GM12891 (cell line): ENCODE results near the gene SPATC1L.
"Not testable (repeated sequence)": the region's sequence is repeated elsewhere in the genome, so short reads cannot be mapped to it uniquely, and the experiment has no call there.

Experiments used
- DNase-seq: peaks from one replicate; pipeline ENCODE4 v3.0.0; 2011; ENCODE audit warnings: low spot score; ENCODE audit not compliant: insufficient read length
- FAIRE-seq: peaks from 2 replicates; lab custom pipeline; 2011; peaks lifted over from hg19 to GRCh38; lab: Jason Lieb, UNC
- PAX5 ChIP-seq: IDR thresholded peaks from 2 replicates; pipeline ENCODE4 v1.6.1; 2011; ENCODE audit warnings: low read length, moderate library complexity, mild to moderate bottlenecking; ENCODE audit not compliant: insufficient read depth, severe bottlenecking
- POLR2A ChIP-seq: IDR thresholded peaks from 2 replicates; pipeline ENCODE4 v1.6.1; 2011; ENCODE audit warnings: low read depth, low read length, control low read depth
- POLR2AphosphoS5 ChIP-seq: IDR thresholded peaks from 2 replicates; pipeline ENCODE4 v1.6.1; 2011; ENCODE audit warnings: low read depth, low read length, control low read depth
- POU2F2 ChIP-seq: IDR thresholded peaks from 2 replicates; pipeline ENCODE4 v1.6.1; 2011; ENCODE audit warnings: low read depth, mild to moderate bottlenecking, control low read depth, low read length, moderate library complexity
- SPI1 ChIP-seq: IDR thresholded peaks from 2 replicates; pipeline ENCODE4 v1.6.1; 2011; ENCODE audit warnings: low read depth, low read length, control low read depth
- TAF1 ChIP-seq: IDR thresholded peaks from 2 replicates; pipeline ENCODE4 v1.6.1; 2011; ENCODE audit warnings: low read depth, low read length, control low read depth

SPATC1L gene

DNA sequence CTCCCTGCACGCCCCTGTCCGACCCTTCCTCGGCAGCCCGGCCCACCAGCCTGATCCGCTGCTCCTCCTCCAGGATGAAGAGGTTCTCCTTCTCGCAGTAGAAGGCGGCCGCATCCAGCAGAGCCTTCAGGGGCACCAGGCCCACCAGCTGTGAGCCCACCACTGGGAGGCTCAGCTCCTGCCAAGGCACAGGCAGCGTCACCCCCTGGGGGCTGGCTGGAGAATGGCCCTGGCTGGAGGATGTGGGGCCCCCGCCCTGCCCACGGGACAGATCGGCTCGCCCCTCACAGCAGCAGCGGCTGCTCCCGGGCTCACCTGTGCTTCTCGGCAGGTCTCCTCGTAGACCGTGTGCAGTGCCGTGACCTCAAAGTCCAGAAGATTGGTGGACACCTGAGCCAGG lies 34.2 kb downstream of the SPATC1L start:
- FAIRE-seq: no peak
- DNase-seq: no peak
- no peak for TF ChIP-seq PAX5
- TF ChIP-seq POLR2AphosphoS5: no peak
- TF ChIP-seq POU2F2: no peak
- TF ChIP-seq TAF1: no peak
- no peak for TF ChIP-seq POLR2A
- no peak for TF ChIP-seq SPI1

DNA sequence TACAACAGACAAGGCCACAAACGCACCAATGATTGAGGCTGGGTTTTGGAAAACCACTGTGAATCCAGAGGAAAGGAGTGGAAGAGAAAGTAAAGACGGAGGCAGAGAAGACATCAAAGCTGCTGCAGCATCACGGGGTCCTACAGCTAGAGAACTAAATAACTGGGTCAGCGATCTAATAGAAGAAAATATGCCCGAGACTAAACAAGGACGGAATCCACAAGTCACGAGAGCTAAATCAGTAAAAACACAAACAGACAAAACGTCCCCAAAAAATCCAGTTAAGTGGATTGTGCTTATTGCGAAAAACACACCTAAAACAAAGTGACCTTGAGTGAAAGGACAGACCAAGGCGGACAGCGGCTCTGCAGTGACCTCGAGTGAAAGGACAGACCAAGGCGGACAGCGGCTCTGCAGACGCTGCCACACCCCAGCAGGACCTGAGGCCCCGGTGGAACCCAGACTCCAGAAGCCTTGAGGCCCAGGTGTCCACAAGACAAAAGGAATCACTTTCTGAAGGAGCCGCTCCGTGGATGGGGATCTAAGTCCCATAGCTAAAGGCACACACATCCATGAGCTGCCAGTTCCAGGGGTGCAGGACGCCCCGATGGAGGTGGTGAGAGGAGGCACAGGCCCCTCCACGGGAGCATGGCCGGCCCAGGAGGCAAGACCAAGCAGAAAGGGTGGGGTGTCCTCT lies 34.9 kb downstream of the SPATC1L start:
- no peak for DNase-seq
- FAIRE-seq: no peak
- TF ChIP-seq POLR2AphosphoS5: no peak

DNA sequence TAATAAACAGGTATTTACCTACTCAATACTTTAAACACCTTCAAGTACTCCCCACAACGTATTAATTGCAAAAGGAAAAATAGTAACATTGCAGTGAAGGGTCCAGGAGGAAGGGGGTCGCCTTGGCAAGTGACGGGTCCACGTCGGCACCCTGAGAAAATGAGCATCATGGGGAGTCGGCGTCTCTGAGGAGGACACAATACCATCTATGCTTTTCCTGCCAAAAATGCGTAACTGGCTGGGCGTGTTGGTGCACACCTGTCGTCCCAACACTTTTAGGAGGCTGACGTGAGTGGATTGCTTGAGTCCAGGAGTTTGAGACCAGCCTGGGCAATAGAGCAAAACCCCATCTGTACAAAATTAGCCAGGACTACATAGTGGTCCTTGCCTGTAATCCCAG lies 36.2 kb downstream of the SPATC1L start:
- TF ChIP-seq PAX5: no peak
- TF ChIP-seq POLR2A: no peak
- no peak for TF ChIP-seq SPI1
- TF ChIP-seq POLR2AphosphoS5: no peak
- TF ChIP-seq POU2F2: no peak
- TF ChIP-seq TAF1: no peak
- FAIRE-seq (no peak), DNase-seq (no peak)

DNA sequence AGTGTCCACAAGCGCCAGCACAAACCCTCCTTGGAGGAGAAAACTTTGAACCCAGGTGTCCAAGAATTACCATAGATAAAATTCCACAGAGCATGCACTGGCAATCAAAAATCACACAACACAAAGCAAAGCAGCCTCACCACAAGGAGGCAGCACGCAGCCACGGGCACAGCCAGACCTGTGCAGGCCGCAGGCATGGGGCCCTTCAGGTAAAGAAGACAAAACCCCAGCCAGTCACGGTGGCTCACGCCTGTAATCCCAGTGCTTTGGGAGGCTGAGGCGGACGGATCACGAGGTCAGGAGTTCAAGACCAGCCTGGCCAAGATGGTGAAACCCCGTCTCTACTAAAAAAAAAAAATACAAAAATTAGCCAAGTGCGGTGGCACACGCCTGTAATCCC lies 36.8 kb downstream of the SPATC1L start:
- FAIRE-seq, DNase-seq: not testable (repeated sequence)

DNA sequence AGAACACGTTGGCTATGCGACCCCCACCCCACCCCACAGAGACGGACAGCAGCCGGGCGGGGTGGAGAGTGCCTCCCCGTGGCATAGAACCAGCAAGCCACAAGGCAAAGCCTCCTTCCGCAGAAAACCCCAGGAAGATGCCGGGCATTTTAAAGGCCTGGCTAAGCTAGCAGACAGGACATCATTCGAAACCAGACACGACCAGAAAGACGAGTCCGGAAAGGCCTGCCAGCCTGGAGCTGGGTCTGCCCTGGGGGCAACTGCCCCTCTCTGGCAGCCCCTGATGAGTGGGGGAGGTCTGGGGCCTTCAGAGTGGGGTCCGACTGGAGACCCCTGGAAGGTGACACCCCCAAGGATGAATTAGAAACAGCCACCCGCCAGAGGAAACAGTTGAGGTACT lies 37.4 kb downstream of the SPATC1L start:
- DNase-seq: no peak
- no peak for FAIRE-seq
- no peak for TF ChIP-seq POU2F2
- no peak for TF ChIP-seq TAF1
- TF ChIP-seq POLR2A: no peak
- TF ChIP-seq SPI1: no peak
- no peak for TF ChIP-seq POLR2AphosphoS5
- no peak for TF ChIP-seq PAX5

DNA sequence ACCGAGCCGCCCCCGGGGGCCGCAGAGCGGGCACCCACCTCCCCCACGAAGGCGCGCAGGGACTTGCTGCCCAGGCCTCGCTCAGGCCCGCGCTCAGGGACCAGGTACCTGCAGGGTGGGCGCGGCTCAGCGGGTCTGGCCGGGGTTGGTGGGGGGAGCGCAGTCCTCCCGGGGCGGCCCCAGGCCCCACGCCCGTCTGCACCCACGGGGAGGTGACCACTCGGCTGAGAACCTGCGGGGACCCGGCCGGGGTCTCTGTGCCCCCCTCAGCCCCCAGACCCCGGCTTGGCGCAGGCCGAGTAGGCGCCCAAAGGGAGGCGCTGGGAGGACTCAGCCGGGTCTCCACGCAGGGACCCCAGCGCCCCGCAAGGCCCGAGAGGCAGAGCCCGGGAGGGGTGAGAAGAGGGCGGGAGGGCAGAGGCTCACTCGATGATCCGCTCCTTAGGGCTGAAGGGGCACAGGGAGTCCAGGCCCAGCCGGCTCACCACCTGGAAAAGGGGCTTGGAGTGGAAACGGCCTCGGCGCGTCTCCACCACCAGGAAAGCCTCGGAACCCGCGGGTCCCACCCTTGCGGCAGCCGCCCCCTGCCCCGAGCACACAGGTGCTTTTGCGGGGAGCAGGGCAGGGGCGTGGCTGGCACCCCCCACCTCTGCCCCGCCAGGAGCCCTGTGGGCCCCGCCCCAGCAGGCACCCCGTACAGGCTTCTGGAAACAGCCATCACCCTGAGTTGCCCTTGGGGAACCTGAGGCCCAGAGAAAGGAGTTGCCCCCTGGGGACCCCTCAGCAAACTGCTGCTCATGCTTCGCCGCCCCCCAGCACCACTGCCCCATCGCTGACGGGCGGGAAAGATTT lies 38.2 kb downstream of the SPATC1L start:
- FAIRE-seq (no peak), DNase-seq (no peak)
- TF ChIP-seq POLR2AphosphoS5 (no peak), POLR2A (no peak), SPI1 (no peak), TAF1 (no peak), POU2F2 (no peak), PAX5 (no peak)

DNA sequence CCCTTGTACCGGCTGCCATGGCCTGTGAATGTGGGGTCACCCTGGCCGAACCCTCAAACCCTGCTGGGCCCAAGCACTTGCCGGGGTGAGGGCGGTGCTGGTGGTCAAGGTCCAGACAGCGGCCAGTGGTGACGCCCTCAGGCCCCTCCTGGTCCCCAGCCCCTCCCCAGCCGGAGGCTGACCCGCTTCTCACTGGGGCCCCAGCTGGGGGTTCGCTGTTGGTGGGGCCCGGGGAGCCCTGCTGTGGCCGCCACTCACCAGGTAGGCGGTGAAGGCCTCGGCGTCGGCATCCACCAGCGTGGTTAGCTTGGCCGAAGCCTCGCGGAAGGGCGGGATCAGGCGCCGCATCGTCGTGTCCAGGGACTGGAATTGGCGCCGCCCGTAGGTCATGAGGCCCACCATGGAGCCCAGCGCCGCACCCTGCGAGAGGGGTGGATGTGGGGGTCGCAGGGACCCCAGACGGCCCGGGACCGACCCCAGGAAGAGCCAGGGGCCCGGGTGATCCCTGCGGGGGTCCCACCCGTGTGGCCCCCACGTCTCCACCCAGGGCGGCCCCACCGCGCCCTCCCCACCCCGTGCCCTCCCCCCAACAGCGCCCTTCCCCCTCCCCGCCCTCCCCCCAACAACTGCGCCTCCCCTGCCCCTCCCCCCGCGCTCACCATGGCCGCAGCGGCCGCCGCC lies 39.0 kb downstream of the SPATC1L start:
- TF ChIP-seq TAF1: no peak
- no peak for TF ChIP-seq POLR2A
- no peak for TF ChIP-seq PAX5
- no peak for TF ChIP-seq POU2F2
- TF ChIP-seq POLR2AphosphoS5: no peak
- no peak for DNase-seq
- FAIRE-seq: no peak

DNA sequence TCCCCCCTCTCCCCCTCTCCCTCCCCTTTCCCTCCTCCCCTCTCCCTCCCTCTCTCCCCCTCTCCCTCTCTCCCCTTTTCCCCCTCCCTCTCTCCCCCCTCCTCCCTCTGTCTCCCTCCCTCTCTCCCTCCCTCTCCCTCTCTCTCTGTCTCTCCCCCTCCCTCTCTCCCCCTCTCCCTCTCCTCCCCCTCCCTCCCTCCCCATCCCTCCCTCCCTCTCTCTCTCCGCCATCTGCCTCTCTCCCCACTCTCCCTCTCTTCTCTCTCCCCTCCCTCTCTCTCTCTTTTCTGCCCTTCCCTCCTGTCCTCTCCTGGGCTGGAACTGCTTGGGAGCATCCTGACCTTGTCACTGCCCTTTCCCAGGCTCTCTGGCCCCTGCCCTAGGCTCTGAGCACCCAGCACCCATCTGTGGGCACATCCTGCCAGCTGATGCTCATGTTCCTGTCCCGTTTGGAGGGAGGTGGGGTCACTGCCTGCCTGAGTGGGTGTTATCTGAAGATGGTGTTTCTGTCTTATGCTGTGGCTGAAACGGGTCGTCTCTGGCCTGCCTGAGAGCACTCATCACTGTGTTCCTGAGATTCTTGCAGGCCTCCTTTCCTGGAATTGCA lies 39.7 kb downstream of the SPATC1L start:
- no peak for FAIRE-seq
- TF ChIP-seq PAX5: no peak
- no peak for TF ChIP-seq POU2F2
- no peak for TF ChIP-seq POLR2A
- no peak for TF ChIP-seq TAF1
- TF ChIP-seq POLR2AphosphoS5: no peak
- TF ChIP-seq SPI1: no peak

DNA sequence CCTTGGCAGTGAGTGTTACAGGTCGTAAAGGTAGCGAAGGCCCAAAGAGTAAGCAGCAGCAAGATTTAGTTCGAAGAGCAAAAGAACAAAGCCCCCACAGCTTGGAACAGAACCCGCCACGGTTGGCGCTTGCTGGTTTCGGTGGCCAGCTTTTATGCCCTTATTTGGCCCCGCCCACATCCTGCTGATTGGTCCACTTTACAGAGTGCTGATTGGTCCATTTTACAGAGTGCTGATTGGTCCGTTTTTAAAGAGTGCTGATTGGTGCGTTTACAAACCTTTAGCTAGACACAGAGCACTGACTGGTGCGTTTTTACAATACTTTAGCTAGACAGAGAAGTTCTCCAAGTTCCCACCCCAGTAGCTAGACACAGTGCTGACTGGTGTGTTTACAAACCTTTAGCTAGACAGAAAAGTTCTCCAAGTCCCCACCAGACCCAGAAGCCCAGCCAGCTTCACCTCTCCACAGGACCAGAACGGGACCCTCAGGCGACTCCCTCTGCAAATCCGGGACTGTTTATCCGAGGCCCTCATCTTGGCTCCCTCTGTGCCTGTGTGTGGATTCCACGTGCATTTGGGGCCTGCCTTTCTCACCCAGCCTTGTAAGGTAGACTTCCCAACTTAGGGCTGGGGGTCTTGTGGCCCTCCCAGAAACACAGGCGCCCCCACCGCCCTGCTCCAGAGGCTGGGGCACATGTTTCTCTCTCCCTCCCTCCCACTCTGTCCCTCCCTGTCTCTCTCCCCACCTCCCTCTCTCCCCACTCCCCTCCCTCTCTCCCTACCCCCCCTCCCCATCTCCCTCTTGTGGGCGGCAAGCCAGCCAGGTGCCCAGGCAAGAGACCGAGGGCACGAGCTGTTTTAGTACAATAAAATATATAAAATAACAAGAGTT lies 41.4 kb downstream of the SPATC1L start:
- TF ChIP-seq POLR2A (no peak), POLR2AphosphoS5 (no peak), SPI1 (no peak), POU2F2 (no peak), PAX5 (no peak), TAF1 (no peak)
- FAIRE-seq (no peak), DNase-seq (no peak)

More for the DNA sequence above, 39.7 kb downstream of the SPATC1L start:
- no peak for DNase-seq
